ENCODE measurements around the gene STK32B. TPM values are rescaled to one million over a fixed set of nuclear protein-coding genes. Genes with fewer than 3 reads are reported as not detected.

STK32B gene
- total and polyA plus RNA-seq, 2 experiments from 2014 or later, result 0.71 to 2.3 TPM

DNA sequence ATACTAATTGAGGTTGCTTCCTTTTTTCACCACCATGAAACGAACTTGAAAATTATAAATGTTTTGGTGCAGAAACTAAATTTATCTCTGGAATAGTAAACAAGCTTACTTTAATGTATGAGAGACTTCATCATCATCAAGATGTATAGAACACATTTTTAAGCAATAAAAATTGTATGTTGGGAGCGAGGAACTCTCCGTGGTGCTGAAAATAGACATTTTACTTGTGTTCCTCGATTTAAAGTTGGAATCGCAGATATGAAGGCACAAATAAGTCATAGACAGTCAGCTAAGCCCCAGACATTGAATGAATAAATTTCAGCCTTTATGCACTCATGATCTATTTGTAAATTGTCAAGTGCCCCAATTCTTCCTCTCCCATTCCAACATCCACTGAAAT, 310.7 kb downstream of the STK32B start:
- Histone ChIP-seq H3K27ac (ENCODE audit: low read depth) (no peak overlapping the region), H4K20me1 (replicated peaks; ENCODE audit: insufficient read depth) (no peaks in the 10 kb centered on the region), H3K9me2 (ENCODE audit: insufficient read depth) (no peaks in the 10 kb centered on the region), H3K4me2 (no peak overlapping the region), H3K27me3 (ENCODE audit: insufficient read depth) (no peaks in the 10 kb centered on the region), H3K4me1 (ENCODE audit: insufficient read depth) (peaks cover 7% of the 10 kb centered on the region; the same call in 1 of the 2 replicates), H3K36me3 (ENCODE audit: insufficient read depth) (no peaks in the 10 kb centered on the region), H3K4me3 (no peak overlapping the region), H3F3A (replicated peaks; ENCODE audit: low read depth) (no peaks in the 10 kb centered on the region), H3K79me2 (replicated peaks; ENCODE audit: insufficient read depth) (no peaks in the 10 kb centered on the region), H2AFZ (no peak overlapping the region)
- Mint-ChIP-seq H3K4me3 (no peak overlapping the region), H3K36me3 (ENCODE audit: low read depth) (no peaks in the 10 kb centered on the region), H3K27me3 (ENCODE audit: insufficient read depth, low read depth, poor library complexity) (no peaks in the 10 kb centered on the region), H3K4me1 (peaks cover 10% of the 10 kb centered on the region; the same call in 2 of the 3 replicates), H3K9me3 (no peaks in the 10 kb centered on the region), H3K27ac (no peak overlapping the region)
- TF ChIP-seq EZH2phosphoT487 (IDR thresholded peaks at IDR 0.05; ENCODE audit: unreplicated experiment), result no peak
- TF ChIP-seq, protein P1, sequence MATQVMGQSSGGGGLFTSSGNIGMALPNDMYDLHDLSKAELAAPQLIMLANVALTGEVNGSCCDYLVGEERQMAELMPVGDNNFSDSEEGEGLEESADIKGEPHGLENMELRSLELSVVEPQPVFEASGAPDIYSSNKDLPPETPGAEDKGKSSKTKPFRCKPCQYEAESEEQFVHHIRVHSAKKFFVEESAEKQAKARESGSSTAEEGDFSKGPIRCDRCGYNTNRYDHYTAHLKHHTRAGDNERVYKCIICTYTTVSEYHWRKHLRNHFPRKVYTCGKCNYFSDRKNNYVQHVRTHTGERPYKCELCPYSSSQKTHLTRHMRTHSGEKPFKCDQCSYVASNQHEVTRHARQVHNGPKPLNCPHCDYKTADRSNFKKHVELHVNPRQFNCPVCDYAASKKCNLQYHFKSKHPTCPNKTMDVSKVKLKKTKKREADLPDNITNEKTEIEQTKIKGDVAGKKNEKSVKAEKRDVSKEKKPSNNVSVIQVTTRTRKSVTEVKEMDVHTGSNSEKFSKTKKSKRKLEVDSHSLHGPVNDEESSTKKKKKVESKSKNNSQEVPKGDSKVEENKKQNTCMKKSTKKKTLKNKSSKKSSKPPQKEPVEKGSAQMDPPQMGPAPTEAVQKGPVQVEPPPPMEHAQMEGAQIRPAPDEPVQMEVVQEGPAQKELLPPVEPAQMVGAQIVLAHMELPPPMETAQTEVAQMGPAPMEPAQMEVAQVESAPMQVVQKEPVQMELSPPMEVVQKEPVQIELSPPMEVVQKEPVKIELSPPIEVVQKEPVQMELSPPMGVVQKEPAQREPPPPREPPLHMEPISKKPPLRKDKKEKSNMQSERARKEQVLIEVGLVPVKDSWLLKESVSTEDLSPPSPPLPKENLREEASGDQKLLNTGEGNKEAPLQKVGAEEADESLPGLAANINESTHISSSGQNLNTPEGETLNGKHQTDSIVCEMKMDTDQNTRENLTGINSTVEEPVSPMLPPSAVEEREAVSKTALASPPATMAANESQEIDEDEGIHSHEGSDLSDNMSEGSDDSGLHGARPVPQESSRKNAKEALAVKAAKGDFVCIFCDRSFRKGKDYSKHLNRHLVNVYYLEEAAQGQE (IDR thresholded peaks at IDR 0.05; ENCODE audit: unreplicated experiment), result peak; percentile 72
- peak; percentile 51 for DNase-seq (ENCODE audit: low spot score)
- ATAC-seq, result no peak

DNA sequence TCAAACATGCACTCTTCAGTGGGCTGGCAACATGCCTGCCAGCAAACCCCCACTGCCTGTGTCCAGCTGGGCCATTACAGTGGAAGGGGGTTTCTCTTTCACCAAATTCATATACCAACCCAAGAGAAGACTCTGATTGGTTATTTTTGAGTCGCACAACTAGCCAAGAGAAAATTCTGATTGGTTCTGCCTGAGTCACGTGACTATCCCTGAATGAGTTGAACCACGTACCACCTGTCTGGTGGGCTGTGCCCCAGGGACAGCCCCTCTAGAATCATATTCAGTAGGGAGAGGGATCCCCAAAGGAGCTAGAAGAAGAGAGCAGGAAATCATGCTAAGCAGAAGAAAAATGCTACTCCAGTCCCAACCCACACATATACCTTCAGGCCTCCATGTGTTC, 313.1 kb downstream of the STK32B start:
- no peak overlapping the region for H3K4me3 ChIP-seq
- H3K36me3 ChIP-seq (ENCODE audit: insufficient read depth), result no peaks in the 10 kb centered on the region
- no peak for DNase-seq (ENCODE audit: low spot score)
- peaks cover 7% of the 10 kb centered on the region; the same call in 1 of the 2 replicates for H3K4me1 ChIP-seq (ENCODE audit: insufficient read depth)
- Mint-ChIP-seq H3K27me3 (ENCODE audit: insufficient read depth, low read depth, poor library complexity) (no peaks in the 10 kb centered on the region), H3K27ac (no peak overlapping the region), H3K4me3 (no peak overlapping the region), H3K4me1 (peaks cover 10% of the 10 kb centered on the region; the same call in 2 of the 3 replicates), H3K36me3 (ENCODE audit: low read depth) (no peaks in the 10 kb centered on the region), H3K9me3 (no peaks in the 10 kb centered on the region)
- H2AFZ ChIP-seq, result no peak overlapping the region
- no peaks in the 10 kb centered on the region for H3K9me2 ChIP-seq (ENCODE audit: insufficient read depth)
- no peaks in the 10 kb centered on the region for H4K20me1 ChIP-seq (replicated peaks; ENCODE audit: insufficient read depth)
- no peaks in the 10 kb centered on the region for H3F3A ChIP-seq (replicated peaks; ENCODE audit: low read depth)
- no peak overlapping the region for H3K4me2 ChIP-seq
- H3K27ac ChIP-seq (ENCODE audit: low read depth), result no peak overlapping the region
- no peak for ATAC-seq
- H3K27me3 ChIP-seq (ENCODE audit: insufficient read depth), result no peaks in the 10 kb centered on the region
- no peaks in the 10 kb centered on the region for H3K79me2 ChIP-seq (replicated peaks; ENCODE audit: insufficient read depth)
- TF ChIP-seq EZH2phosphoT487 (IDR thresholded peaks at IDR 0.05; ENCODE audit: unreplicated experiment) (no peak), ZNF331 (CRISPR knock-in tag; IDR thresholded peaks at IDR 0.05; ENCODE audit: low read depth) (no peak), NANOG (IDR thresholded peaks at IDR 0.05; ENCODE audit: borderline replicate concordance) (no peak), CREB1 (CRISPR knock-in tag; IDR thresholded peaks at IDR 0.05; ENCODE audit: low read depth) (no peak), JUNB (IDR thresholded peaks at IDR 0.05; ENCODE audit: unreplicated experiment) (no peak), EZH2 (IDR thresholded peaks at IDR 0.05; ENCODE audit: low read depth, unreplicated experiment) (no peak), STAT1 (IDR thresholded peaks at IDR 0.05; ENCODE audit: unreplicated experiment) (no peak), POLR2AphosphoS5 (IDR thresholded peaks at IDR 0.05; ENCODE audit: low read depth) (no peak), ZNF114 (CRISPR knock-in tag; IDR thresholded peaks at IDR 0.05) (no peak)
- TF ChIP-seq, protein P2, sequence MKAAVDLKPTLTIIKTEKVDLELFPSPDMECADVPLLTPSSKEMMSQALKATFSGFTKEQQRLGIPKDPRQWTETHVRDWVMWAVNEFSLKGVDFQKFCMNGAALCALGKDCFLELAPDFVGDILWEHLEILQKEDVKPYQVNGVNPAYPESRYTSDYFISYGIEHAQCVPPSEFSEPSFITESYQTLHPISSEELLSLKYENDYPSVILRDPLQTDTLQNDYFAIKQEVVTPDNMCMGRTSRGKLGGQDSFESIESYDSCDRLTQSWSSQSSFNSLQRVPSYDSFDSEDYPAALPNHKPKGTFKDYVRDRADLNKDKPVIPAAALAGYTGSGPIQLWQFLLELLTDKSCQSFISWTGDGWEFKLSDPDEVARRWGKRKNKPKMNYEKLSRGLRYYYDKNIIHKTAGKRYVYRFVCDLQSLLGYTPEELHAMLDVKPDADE (IDR thresholded peaks at IDR 0.05), result no peak
- TF ChIP-seq, protein P1 (IDR thresholded peaks at IDR 0.05; ENCODE audit: unreplicated experiment), result no peak
- TF ChIP-seq, protein P3, sequence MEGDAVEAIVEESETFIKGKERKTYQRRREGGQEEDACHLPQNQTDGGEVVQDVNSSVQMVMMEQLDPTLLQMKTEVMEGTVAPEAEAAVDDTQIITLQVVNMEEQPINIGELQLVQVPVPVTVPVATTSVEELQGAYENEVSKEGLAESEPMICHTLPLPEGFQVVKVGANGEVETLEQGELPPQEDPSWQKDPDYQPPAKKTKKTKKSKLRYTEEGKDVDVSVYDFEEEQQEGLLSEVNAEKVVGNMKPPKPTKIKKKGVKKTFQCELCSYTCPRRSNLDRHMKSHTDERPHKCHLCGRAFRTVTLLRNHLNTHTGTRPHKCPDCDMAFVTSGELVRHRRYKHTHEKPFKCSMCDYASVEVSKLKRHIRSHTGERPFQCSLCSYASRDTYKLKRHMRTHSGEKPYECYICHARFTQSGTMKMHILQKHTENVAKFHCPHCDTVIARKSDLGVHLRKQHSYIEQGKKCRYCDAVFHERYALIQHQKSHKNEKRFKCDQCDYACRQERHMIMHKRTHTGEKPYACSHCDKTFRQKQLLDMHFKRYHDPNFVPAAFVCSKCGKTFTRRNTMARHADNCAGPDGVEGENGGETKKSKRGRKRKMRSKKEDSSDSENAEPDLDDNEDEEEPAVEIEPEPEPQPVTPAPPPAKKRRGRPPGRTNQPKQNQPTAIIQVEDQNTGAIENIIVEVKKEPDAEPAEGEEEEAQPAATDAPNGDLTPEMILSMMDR (conservative IDR thresholded peaks at IDR 0.05; ENCODE audit: low read depth in 2 of 2), result no peak
